ENCODE measurements around the gene LRP8. TPM values are rescaled to one million over a fixed set of nuclear protein-coding genes. Genes with fewer than 3 reads are reported as not detected.

Gene LRP8
- total and polyA plus RNA-seq, 2 of the 4 experiments (the other 2 are of a cell fraction): 12.0 to 12.1 TPM

DNA sequence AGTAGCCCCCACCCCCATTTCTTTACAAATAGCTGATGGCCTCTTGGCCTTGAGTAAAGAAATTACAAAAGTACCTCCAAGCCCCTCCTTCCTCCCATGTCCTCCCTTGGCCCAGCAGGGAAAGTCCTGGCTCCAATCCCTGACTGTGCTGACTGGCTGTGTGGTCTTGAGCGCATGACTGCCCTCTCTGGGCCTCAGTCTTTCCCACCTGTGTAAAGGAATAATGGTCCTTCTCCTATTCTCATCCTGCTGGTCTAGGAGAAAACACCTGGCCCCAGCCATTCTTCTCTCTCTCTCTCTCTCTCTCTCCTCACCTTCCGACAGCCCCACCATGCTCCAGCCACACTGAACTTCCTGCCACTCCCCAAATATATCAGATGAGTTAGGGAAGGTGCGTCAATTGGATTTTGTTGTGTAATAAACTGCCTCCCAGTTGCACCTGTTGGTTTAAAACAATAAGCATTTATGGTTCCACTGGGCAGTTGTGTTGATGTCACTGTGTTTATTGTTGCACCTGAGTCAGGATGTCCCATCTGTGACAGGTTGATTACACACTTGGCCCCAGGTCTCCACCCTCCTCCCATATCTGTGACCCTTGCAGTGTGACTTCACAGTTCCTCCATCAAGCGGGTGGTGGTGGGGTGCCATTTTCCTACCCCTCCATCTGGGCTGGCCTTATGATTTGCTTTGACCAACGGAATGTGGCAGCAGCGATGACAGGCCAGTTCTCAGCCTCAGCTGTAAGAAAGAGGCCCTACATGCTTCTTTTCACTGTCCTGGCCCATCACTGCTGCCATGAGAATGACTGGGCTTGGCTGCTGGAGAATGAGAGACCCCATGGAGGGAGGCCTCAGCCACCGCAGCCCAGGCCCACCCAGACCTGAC lies 22.3 kb upstream of the LRP8 start:
- POLR2A ChIA-PET (ENCODE audit: unreplicated experiment): no interaction called here
- H4K91ac ChIP-seq (ENCODE audit: insufficient read depth, low read depth, low read length): no peak overlapping the region

More for the DNA sequence above, 22.3 kb upstream of the LRP8 start:
- no peak overlapping the region for H2AFZ ChIP-seq (replicated peaks; ENCODE audit: low read length, poor library complexity)
- H3K56ac ChIP-seq (ENCODE audit: extremely low read depth, insufficient read depth, low read length): no peak overlapping the region
- H3K36me3 ChIP-seq (ENCODE audit: control insufficient read depth, insufficient read depth, low read length): no peaks in the 10 kb centered on the region
- H2BK120ac ChIP-seq (ENCODE audit: low read depth, low read length): no peak overlapping the region
- no peaks in the 10 kb centered on the region for H3K9me3 ChIP-seq (ENCODE audit: control insufficient read depth, insufficient read depth, low read length)
- no peak overlapping the region for H3K9ac ChIP-seq (ENCODE audit: low read depth, low read length)
- ATAC-seq (ENCODE audit: low read depth) (no peak), DNase-seq (no peak)
- TF ChIP-seq RAD21 (IDR thresholded peaks at IDR 0.05; ENCODE audit: low read length): no peak
- no peak for TF ChIP-seq MXI1 (IDR thresholded peaks at IDR 0.05; ENCODE audit: borderline replicate concordance, low read depth, low read length)
- no peak for TF ChIP-seq MAZ (IDR thresholded peaks at IDR 0.05; ENCODE audit: borderline replicate concordance, low read depth, low read length)
- TF ChIP-seq, protein P1, sequence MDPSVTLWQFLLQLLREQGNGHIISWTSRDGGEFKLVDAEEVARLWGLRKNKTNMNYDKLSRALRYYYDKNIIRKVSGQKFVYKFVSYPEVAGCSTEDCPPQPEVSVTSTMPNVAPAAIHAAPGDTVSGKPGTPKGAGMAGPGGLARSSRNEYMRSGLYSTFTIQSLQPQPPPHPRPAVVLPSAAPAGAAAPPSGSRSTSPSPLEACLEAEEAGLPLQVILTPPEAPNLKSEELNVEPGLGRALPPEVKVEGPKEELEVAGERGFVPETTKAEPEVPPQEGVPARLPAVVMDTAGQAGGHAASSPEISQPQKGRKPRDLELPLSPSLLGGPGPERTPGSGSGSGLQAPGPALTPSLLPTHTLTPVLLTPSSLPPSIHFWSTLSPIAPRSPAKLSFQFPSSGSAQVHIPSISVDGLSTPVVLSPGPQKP (IDR thresholded peaks at IDR 0.05; ENCODE audit: borderline replicate concordance, low read depth, low read length): no peak
- TF ChIP-seq, protein P2, sequence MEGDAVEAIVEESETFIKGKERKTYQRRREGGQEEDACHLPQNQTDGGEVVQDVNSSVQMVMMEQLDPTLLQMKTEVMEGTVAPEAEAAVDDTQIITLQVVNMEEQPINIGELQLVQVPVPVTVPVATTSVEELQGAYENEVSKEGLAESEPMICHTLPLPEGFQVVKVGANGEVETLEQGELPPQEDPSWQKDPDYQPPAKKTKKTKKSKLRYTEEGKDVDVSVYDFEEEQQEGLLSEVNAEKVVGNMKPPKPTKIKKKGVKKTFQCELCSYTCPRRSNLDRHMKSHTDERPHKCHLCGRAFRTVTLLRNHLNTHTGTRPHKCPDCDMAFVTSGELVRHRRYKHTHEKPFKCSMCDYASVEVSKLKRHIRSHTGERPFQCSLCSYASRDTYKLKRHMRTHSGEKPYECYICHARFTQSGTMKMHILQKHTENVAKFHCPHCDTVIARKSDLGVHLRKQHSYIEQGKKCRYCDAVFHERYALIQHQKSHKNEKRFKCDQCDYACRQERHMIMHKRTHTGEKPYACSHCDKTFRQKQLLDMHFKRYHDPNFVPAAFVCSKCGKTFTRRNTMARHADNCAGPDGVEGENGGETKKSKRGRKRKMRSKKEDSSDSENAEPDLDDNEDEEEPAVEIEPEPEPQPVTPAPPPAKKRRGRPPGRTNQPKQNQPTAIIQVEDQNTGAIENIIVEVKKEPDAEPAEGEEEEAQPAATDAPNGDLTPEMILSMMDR (conservative IDR thresholded peaks at IDR 0.05; ENCODE audit: low read depth, low read length): no peak
- no peak for TF ChIP-seq SMC3 (IDR thresholded peaks at IDR 0.05; ENCODE audit: low read depth, low read length)
- TF ChIP-seq RCOR1 (IDR thresholded peaks at IDR 0.05; ENCODE audit: insufficient replicate concordance, low read length): no peak
- no peak for TF ChIP-seq FOS (IDR thresholded peaks at IDR 0.05; ENCODE audit: low read depth, low read length)
- no peak for TF ChIP-seq POLR2A (IDR thresholded peaks at IDR 0.05; ENCODE audit: low read depth, low read length)
- no peak for TF ChIP-seq RFX5 (IDR thresholded peaks at IDR 0.05; ENCODE audit: low read depth, low read length)
- TF ChIP-seq, protein P3, sequence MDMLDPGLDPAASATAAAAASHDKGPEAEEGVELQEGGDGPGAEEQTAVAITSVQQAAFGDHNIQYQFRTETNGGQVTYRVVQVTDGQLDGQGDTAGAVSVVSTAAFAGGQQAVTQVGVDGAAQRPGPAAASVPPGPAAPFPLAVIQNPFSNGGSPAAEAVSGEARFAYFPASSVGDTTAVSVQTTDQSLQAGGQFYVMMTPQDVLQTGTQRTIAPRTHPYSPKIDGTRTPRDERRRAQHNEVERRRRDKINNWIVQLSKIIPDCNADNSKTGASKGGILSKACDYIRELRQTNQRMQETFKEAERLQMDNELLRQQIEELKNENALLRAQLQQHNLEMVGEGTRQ (IDR thresholded peaks at IDR 0.05; ENCODE audit: low read depth, low read length): no peak
- TF ChIP-seq NFE2L2 (IDR thresholded peaks at IDR 0.05; ENCODE audit: low read depth, low read length): no peak
- 0 out of 2 replicates have a peak, but pooled peaks cover 3% of the 10 kb centered on the region for H3K9me1 ChIP-seq (ENCODE audit: insufficient read depth, low read length)
- H3K4me2 ChIP-seq (ENCODE audit: low read depth, low read length): no peak overlapping the region
- no peak overlapping the region for H3K23ac ChIP-seq (ENCODE audit: low read depth, low read length)
- intact Hi-C loops (cut with micrococcal nuclease) (no loop called here), dilution Hi-C loops (cut with HindIII; ENCODE audit: low sequenced_read_pairs, unreplicated experiment) (no loop called here), in situ Hi-C loops (cut with MboI; ENCODE audit: low sequenced_read_pairs) (no loop called here)
- H2BK20ac ChIP-seq (ENCODE audit: low read depth, low read length): no peak overlapping the region
- no TSS peak for BruUV-seq (replicated peaks)
- H3K4me3 ChIP-seq (ENCODE audit: insufficient read depth, low read depth, low read length): no peak overlapping the region
- no peak overlapping the region for H3K18ac ChIP-seq (ENCODE audit: low read depth, low read length)
- WGBS, 2 experiments (ENCODE audit: extremely low coverage in 2 of 2, insufficient read length in 1 of 2): 83% methylated on average over 1 of the region's 7 CpGs; no CpG with 5 or more reads in 1 of the 2 experiments
- no peak overlapping the region for H2BK5ac ChIP-seq (ENCODE audit: low read depth, low read length, poor library complexity, severe bottlenecking)
- H2AK5ac ChIP-seq (ENCODE audit: low read depth, low read length): no peak overlapping the region
- peaks cover 29% of the 10 kb centered on the region for H3K27me3 ChIP-seq (ENCODE audit: control insufficient read depth, insufficient read depth, low read length)
- no peaks in the 10 kb centered on the region for H3K79me1 ChIP-seq (ENCODE audit: low read depth in 1 of 2, low read length in 2 of 2)
- no peak overlapping the region for H4K8ac ChIP-seq (ENCODE audit: low read depth in 2 of 2, low read length in 2 of 2)
- no peak overlapping the region for H2AK9ac ChIP-seq (replicated peaks; ENCODE audit: low read depth, low read length, poor library complexity)
- no peak overlapping the region for H3K27ac ChIP-seq (ENCODE audit: insufficient read depth, low read length)
- no peak overlapping the region for H4K5ac ChIP-seq (ENCODE audit: low read depth, low read length)
- CTCF ChIA-PET: no interaction called here
- no peak overlapping the region for H3K4ac ChIP-seq (ENCODE audit: low read depth, low read length)
- H3K14ac ChIP-seq (replicated peaks; ENCODE audit: low read depth, low read length): no peak overlapping the region
- no peaks in the 10 kb centered on the region for H4K20me1 ChIP-seq (ENCODE audit: insufficient read depth, low read length)
- no peaks in the 10 kb centered on the region for H3K4me1 ChIP-seq (ENCODE audit: control insufficient read depth, insufficient read depth, low read length)
- H2BK15ac ChIP-seq (ENCODE audit: low read depth, low read length): no peak overlapping the region

All from IMR-90 (cell line).